Stimulated activated CD4-positive, alpha-beta T cell treated with anti-CD3 and anti-CD28 coated beads, TNF-alpha, amount 100 ng/mL, for 48 hours (primary cell): Measurements from ENCODE around the gene USP34.
"Not testable (repeated sequence)": the region's sequence is repeated elsewhere in the genome, so short reads cannot be mapped to it uniquely, and the experiment has no call there.

Experiments used
- DNase-seq, 3 donors: peaks; one replicate each; pipeline ENCODE4 v3.0.0-alpha.2; 2020; ENCODE audit warnings: low read depth in 3 of 3

The USP34 gene

DNA sequence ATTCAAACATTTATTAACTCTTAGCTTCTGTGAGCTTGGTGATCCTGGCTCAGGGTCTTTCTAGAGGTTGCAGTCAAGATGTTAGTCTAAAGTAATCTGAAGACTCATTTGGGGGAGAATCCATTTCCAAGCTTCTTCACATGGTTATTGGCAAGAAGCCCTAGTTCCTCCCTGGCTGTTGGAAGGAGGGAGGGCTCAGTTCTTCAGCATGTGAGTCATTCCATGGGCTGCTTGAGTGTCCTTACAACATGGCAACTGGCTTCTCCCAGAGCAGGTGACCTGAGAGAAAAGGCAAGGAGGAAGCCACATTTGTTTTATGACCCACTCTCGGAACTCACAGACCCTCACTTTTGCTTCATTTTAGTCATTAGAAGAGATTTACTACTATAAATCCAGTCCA is 319.5 kb downstream of the USP34 start:
- DNase-seq, result no peak

DNA sequence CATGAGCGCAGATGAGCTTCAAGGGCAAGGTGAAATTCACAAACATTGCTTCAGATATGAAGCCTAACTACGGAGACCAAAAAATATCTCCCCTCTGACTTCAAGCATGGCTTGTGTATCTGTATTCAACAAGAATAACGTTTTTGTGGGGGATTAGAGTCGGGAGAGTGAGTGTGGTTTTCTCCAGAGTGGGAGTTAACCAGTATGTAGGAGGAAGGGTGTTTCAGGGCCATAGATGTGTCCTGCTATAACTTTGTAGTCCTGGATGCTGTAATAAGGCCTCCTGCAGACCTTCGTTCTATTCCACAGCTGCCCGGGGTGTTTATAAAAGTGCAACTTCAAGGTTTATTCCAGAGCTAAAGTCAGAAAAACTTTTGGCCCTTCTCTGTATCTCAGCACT is 321.8 kb downstream of the USP34 start:
- DNase-seq, result no peak

DNA sequence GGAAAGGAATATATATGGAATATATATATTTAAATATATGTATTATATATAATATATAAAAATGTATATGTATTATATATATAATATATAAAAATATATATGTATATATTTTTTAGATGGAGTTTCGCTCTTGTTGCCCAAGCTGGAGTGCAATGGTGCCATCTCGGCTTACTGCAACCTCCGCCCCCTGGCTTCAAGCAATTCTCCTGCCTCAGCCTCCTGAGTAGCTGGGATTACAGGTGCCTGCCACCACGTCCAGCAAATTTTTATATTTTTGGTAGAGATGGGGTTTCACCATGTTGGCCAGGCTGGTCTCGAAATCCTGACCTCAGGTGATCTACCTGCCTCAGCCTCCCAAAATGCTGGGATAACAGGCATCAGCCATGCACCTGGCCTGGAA is 322.8 kb downstream of the USP34 start:
- DNase-seq, result not testable (repeated sequence)

DNA sequence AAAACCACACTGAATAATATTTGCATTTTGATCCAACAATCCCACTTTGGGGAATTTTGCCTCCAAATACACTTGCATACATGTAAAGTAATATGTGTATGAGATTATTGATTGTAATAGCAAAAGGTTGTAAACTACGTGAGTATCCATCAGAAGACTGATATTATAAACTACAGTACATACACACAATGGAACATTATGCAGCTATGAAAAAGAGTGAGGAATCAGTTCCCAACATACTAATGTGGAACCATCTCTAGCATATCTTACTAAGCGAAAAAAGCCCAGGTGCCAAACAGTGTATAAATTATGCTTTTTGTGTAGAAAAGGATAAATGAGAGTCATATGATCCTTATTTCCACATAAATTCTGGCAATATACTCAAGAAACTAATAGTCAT is 324.9 kb downstream of the USP34 start:
- no peak for DNase-seq

DNA sequence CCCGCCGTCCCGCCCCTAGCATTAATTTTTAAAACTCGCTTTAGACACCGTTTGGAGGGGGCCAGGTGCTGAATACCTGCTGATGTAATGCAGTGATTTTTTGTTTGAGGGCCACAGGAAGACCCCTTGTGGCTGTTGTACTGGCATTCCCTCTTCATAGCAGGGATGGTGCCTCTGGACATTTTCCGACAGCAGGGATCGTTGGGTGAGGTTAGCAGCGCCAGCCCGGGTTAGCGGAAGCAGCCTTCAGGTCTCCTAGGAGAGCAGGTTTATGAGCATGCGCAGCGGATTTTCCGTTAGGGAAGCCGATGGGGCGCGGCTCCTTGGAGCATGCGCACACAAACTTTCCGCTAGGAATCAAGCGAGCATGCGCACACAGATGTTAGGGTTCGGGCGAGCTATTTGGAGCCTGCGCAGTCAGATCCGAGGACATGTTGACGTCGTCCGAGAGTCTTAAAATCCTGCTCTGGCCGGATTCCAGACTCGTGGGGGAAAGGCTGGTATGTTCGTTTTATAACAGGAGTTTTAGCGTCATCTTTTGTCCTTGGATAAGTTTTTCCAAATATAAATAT is 326.1 kb downstream of the USP34 start:
- DNase-seq, result peak; percentile 89 to 91 (median 90)

DNA sequence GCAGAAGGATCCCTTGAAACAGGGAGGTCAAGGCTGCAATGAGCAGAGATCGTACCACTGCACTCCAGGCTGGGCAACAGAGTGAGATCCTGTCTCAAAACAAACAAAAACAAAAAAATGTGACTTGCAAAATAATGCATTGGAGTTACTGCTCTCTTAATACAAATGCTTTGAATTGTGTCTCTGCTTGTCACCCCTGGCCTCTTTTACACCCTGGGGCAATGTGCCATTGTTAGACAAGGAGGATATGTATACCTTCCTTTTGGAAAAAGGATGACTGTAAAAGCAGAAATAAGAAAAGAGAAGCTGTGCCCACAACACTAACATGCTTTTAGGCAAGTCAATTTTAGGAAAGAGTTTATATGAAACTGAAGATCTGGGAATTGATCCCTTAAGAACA is 329.7 kb downstream of the USP34 start:
- no peak for DNase-seq

DNA sequence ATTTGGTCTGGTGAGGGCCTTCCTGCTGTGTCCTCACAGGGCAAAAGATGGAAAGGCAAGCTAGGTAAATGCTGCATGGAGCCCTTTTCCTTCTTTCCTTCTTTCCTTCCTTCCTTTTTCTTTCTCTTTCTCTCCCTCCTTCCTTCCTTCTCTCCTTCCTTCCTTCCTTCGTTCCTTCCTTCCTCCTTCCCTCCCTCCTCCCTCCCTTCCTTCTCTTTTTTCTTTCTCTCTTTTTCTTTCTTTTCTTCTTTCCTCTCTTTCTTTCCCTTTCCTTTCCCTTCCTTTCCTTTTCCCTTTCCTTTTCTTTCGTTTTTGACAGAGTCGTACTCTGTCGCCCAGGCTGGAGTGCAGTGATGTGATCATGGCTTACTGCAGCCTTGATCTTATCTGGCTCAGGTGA is 332.0 kb downstream of the USP34 start:
- no peak for DNase-seq
